ENCODE results near the gene FGF18. TPM values are rescaled to one million over a fixed set of nuclear protein-coding genes. Genes with fewer than 3 reads are reported as not detected.
"Not testable (repeated sequence)": the region's sequence is repeated elsewhere in the genome, so short reads cannot be mapped to it uniquely, and the experiment has no call there.

The FGF18 gene, protein sequence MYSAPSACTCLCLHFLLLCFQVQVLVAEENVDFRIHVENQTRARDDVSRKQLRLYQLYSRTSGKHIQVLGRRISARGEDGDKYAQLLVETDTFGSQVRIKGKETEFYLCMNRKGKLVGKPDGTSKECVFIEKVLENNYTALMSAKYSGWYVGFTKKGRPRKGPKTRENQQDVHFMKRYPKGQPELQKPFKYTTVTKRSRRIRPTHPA
- total RNA-seq (under 1 TPM; 0.18 to 0.22 TPM), polyA plus RNA-seq (not detected)

GRCh38 chr5:171418982-171419687 is at the start of gene FGF18:
TSS of gene FGF18 (plus strand) at chr5:171419647. CDS start at chr5:171420200, 553 bp downstream.
- ChIA-PET CTCF (interaction anchor here (0.8 to 2.6 kb wide), 7 partner anchors 20 to 1280 kb away, joined by 3 to 8 read pairs (median 4); no protein-coding TSS in a partner anchor), POLR2A (interaction anchor here (1.1 kb wide), 1 partner anchor 587 kb away, joined by 3 read pairs; the partner anchor contains the start of gene FBXW11)

DNA sequence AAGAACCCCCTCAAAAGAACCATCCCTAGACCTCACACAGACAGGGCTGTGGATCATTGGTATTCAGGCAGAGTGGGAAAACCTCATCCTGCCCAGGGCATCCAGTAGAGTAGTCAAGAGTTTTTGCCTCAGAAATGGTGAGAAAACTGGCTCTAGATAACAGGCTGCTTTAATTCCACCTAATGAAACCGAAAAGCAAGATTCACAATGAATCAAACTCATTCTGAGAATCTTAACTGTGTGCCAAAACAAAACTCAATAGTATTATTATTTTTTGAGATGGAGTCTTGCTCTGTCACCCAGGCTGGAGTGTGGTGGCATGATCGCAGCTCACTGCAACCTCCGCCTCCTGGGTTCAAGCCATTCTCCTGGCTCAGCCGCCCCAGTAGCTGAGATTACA is 49.5 kb upstream of the FGF18 start:
- Histone ChIP-seq H3K27me3 (ENCODE audit: insufficient read depth, low read length, poor library complexity, severe bottlenecking) (no peaks in the 10 kb centered on the region), H3K4me3 (ENCODE audit: low read length) (no peak overlapping the region), H3K36me3 (ENCODE audit: insufficient read depth, low read length) (no peaks in the 10 kb centered on the region), H3K4me1 (ENCODE audit: insufficient read depth, low read length) (no peaks in the 10 kb centered on the region), H3K9me3 (ENCODE audit: low read length) (no peaks in the 10 kb centered on the region), H3K27ac (ENCODE audit: low read depth, low read length) (no peak overlapping the region)
- Mint-ChIP-seq H3K27me3 (peaks cover 15 to 26% of the 10 kb centered on the region in 2 donors), H3K36me3 (no peaks in the 10 kb centered on the region), H3K4me1 (no peaks in the 10 kb centered on the region), H3K9me3 (no peaks in the 10 kb centered on the region), H3K4me3 (no peak overlapping the region), H3K27ac (no peak overlapping the region)
- CTCF ChIA-PET = no interaction called here
- no peak for DNase-seq
- POLR2A ChIA-PET = no interaction called here

More at GRCh38 chr5:171418982-171419687, at the start of gene FGF18:
- peaks cover 13% of the 10 kb centered on the region for H3K4me1 ChIP-seq (ENCODE audit: insufficient read depth, low read length)
- H3K4me3 ChIP-seq (ENCODE audit: low read length) = peak within 1 kb of the TSS; percentile 60
- H3K27ac Mint-ChIP-seq = peak within 1 kb of the TSS in 2 of 8 donors; percentile 45 to 83
- peaks cover 0 to 2% (median 0%) of the 10 kb centered on the region in 3 donors for H3K36me3 Mint-ChIP-seq
- no peaks in the 10 kb centered on the region for H3K36me3 ChIP-seq (ENCODE audit: insufficient read depth, low read length)
- H3K27ac ChIP-seq (ENCODE audit: low read depth, low read length) = no peak within 1 kb of the TSS
- H3K4me3 Mint-ChIP-seq = peak within 1 kb of the TSS; percentile 70 to 91 (median 83)
- DNase-seq = peak in 4 of 5 donors; percentile 19 to 37 (median 32)
- H3K9me3 Mint-ChIP-seq = no peaks in the 10 kb centered on the region
- H3K27me3 ChIP-seq (ENCODE audit: insufficient read depth, low read length, poor library complexity, severe bottlenecking) = peaks cover 18% of the 10 kb centered on the region
- peaks cover 11 to 26% of the 10 kb centered on the region in 2 donors for H3K27me3 Mint-ChIP-seq
- peaks cover 10 to 21% (median 14%) of the 10 kb centered on the region in 3 donors for H3K4me1 Mint-ChIP-seq
- H3K9me3 ChIP-seq (ENCODE audit: low read length) = no peaks in the 10 kb centered on the region

GRCh38 chr5:171370881-171371280 is 48.6 kb upstream of the FGF18 start:
- H3K27me3 ChIP-seq (ENCODE audit: insufficient read depth, low read length, poor library complexity, severe bottlenecking); H3K4me3 Mint-ChIP-seq; POLR2A ChIA-PET: not testable (repeated sequence)

DNA sequence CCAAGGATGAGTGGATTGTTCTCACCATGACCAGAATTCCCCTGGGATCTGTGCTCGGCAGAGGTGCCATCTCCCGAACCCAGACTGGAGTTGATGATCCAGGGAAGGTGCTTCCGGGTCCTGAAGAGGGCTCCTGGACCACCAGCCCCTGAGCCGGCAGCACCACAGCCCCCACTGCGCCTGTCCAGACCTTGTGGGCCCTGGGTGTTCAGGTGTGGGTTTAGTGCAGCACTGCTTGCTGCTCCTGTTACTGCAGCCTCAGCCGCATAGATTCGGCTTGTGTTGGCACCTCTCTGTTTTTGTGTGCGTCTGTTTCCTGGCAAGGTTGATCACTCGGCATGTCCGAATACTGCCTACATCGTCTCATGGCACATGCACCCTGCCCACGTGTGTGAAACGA is 48.1 kb upstream of the FGF18 start:
- Mint-ChIP-seq H3K9me3 (no peaks in the 10 kb centered on the region), H3K36me3 (no peaks in the 10 kb centered on the region), H3K4me1 (no peaks in the 10 kb centered on the region), H3K4me3 (no peak overlapping the region), H3K27me3 (peaks cover 12 to 20% of the 10 kb centered on the region in 2 donors), H3K27ac (no peak overlapping the region)
- Histone ChIP-seq H3K27me3 (ENCODE audit: insufficient read depth, low read length, poor library complexity, severe bottlenecking) (no peaks in the 10 kb centered on the region), H3K36me3 (ENCODE audit: insufficient read depth, low read length) (no peaks in the 10 kb centered on the region), H3K27ac (ENCODE audit: low read depth, low read length) (no peak overlapping the region), H3K4me1 (ENCODE audit: insufficient read depth, low read length) (no peaks in the 10 kb centered on the region), H3K9me3 (ENCODE audit: low read length) (no peaks in the 10 kb centered on the region), H3K4me3 (ENCODE audit: low read length) (no peak overlapping the region)
- ChIA-PET CTCF (no interaction called here), POLR2A (no interaction called here)
- no peak for DNase-seq

More at GRCh38 chr5:171370881-171371280, 48.6 kb upstream of the FGF18 start:
- H3K27ac ChIP-seq (ENCODE audit: low read depth, low read length); H3K9me3 Mint-ChIP-seq; DNase-seq; H3K4me1 Mint-ChIP-seq; CTCF ChIA-PET; H3K36me3 Mint-ChIP-seq; H3K4me1 ChIP-seq (ENCODE audit: insufficient read depth, low read length); H3K36me3 ChIP-seq (ENCODE audit: insufficient read depth, low read length); H3K4me3 ChIP-seq (ENCODE audit: low read length); H3K9me3 ChIP-seq (ENCODE audit: low read length); H3K27ac Mint-ChIP-seq: not testable (repeated sequence)
- peaks cover 12 to 20% of the 10 kb centered on the region in 2 donors for H3K27me3 Mint-ChIP-seq

DNA sequence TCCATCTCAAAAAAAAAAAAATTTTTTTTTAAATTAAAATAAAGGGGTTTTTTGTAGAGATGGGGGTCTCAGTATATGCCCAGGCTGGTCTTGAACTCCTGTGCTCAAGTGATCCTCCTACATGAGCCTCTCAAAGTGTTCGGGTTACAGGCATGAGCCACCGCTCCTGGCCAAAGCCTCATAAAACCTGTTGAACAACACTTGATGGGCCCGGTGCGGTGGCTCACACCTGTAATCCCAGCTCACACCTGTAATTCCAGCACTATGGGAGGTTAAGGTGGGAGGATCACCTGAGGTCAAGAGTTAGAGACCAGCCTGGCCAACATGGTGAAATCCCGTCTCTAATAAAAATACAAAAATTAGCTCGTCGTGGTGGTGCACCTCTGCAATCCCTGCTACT is 39.5 kb upstream of the FGF18 start:
- CTCF ChIA-PET = no interaction called here
- no peaks in the 10 kb centered on the region for H3K9me3 Mint-ChIP-seq

DNA sequence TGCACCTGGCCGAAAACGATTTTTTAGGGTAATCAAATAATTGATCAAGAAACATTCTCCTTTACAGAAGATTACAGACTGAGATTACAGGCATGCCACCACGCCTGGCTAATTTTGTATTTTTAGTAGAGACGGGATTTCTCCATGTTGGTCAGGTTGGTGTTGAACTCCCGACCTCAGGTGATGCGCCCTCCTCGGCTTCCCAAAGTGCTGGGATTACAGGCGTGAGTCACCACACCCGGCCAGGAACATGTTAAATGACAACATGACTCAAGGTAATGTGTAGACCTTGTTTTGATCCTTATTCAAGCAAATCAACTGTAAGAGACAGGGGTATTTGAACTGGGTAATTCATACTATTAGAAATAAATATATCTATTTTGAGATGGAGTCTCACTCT is 35.0 kb upstream of the FGF18 start:
- H3K27ac ChIP-seq (ENCODE audit: low read depth, low read length); H3K36me3 ChIP-seq (ENCODE audit: insufficient read depth, low read length); CTCF ChIA-PET; H3K9me3 Mint-ChIP-seq; H3K27ac Mint-ChIP-seq; H3K9me3 ChIP-seq (ENCODE audit: low read length); H3K4me3 ChIP-seq (ENCODE audit: low read length); H3K27me3 ChIP-seq (ENCODE audit: insufficient read depth, low read length, poor library complexity, severe bottlenecking); POLR2A ChIA-PET; DNase-seq: not testable (repeated sequence)
- Mint-ChIP-seq H3K4me1 (peaks cover 24 to 26% (median 25%) of the 10 kb centered on the region in 3 donors), H3K36me3 (peaks cover 0 to 20% (median 4%) of the 10 kb centered on the region in 3 donors), H3K4me3 (peak overlapping the region in 1 of 7 donors; percentile 60), H3K27me3 (peaks cover 3 to 11% of the 10 kb centered on the region in 2 donors)
- H3K4me1 ChIP-seq (ENCODE audit: insufficient read depth, low read length) = peaks cover 21% of the 10 kb centered on the region

More for the DNA sequence above, 39.5 kb upstream of the FGF18 start:
- H3K4me1 ChIP-seq (ENCODE audit: insufficient read depth, low read length) = no peaks in the 10 kb centered on the region
- H3K4me3 Mint-ChIP-seq = no peak overlapping the region
- H3K27ac Mint-ChIP-seq = no peak overlapping the region
- POLR2A ChIA-PET = no interaction called here
- H3K27me3 Mint-ChIP-seq = peaks cover 0 to 3% of the 10 kb centered on the region in 2 donors
- H3K9me3 ChIP-seq (ENCODE audit: low read length) = no peaks in the 10 kb centered on the region
- H3K36me3 ChIP-seq (ENCODE audit: insufficient read depth, low read length) = no peaks in the 10 kb centered on the region
- no peak for DNase-seq
- no peaks in the 10 kb centered on the region for H3K36me3 Mint-ChIP-seq
- no peaks in the 10 kb centered on the region for H3K4me1 Mint-ChIP-seq
- no peaks in the 10 kb centered on the region for H3K27me3 ChIP-seq (ENCODE audit: insufficient read depth, low read length, poor library complexity, severe bottlenecking)
- no peak overlapping the region for H3K4me3 ChIP-seq (ENCODE audit: low read length)
- no peak overlapping the region for H3K27ac ChIP-seq (ENCODE audit: low read depth, low read length)

GRCh38 chr5:171384999-171385398 is 34.4 kb upstream of the FGF18 start:
- H3K36me3 Mint-ChIP-seq = peaks cover 0 to 26% (median 4%) of the 10 kb centered on the region in 3 donors
- H3K4me1 Mint-ChIP-seq = peaks cover 30 to 32% (median 31%) of the 10 kb centered on the region in 3 donors
- POLR2A ChIA-PET; DNase-seq; CTCF ChIA-PET; H3K27me3 ChIP-seq (ENCODE audit: insufficient read depth, low read length, poor library complexity, severe bottlenecking); H3K4me3 ChIP-seq (ENCODE audit: low read length); H3K9me3 ChIP-seq (ENCODE audit: low read length); H3K9me3 Mint-ChIP-seq; H3K27ac Mint-ChIP-seq; H3K27ac ChIP-seq (ENCODE audit: low read depth, low read length); H3K36me3 ChIP-seq (ENCODE audit: insufficient read depth, low read length): not testable (repeated sequence)
- peaks cover 27% of the 10 kb centered on the region for H3K4me1 ChIP-seq (ENCODE audit: insufficient read depth, low read length)
- H3K4me3 Mint-ChIP-seq = peak overlapping the region in 1 of 7 donors; percentile 30
- H3K27me3 Mint-ChIP-seq = peaks cover 3 to 11% of the 10 kb centered on the region in 2 donors

DNA sequence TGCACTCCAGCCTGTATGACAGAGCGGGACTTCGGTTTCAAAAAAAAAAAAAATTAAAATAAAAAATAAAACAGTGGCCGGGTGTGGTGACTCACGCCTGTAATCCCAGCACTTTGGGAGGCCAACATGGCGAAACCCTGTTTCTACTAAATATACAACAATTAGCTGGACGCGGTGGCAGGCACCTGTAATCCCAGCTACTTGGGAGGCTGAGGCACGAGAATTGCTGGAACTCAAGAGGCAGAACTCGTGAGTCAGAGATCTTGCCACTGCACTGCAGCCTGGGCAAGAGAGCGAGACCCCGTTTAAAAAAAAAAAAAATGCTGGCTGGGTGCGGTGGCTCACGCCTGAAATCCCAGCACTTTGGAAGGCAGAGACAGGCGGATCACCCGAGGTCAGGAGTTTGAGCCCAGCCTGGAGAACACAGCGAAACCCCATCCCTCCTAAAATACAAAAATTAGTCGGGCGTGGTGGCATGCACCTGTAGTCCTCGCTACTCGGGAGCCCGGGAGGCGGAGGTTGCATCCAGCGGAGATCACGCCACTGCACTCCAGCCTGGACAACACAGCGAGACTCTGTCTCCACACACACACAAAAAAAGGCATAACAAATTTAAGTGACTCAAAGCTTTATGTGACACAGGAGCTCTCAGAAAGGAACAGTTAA is 33.3 kb upstream of the FGF18 start:
- peaks cover 5% of the 10 kb centered on the region for H3K36me3 ChIP-seq (ENCODE audit: insufficient read depth, low read length)
- H3K27me3 Mint-ChIP-seq = peaks cover 3 to 11% of the 10 kb centered on the region in 2 donors
- H3K9me3 Mint-ChIP-seq = peaks cover 0 to 6% (median 0%) of the 10 kb centered on the region in 5 donors
- DNase-seq = no peak
- ChIA-PET CTCF (no interaction called here), POLR2A (interaction anchor here (0.6 to 1.0 kb wide), 3 partner anchors 11 to 1758 kb away, joined by 3 to 4 read pairs (median 3); partner anchors contain the start of genes BNIP1 and FBXW11)
- no peak overlapping the region for H3K4me3 ChIP-seq (ENCODE audit: low read length)
- H3K4me1 ChIP-seq (ENCODE audit: insufficient read depth, low read length) = peaks cover 38% of the 10 kb centered on the region
- no peaks in the 10 kb centered on the region for H3K27me3 ChIP-seq (ENCODE audit: insufficient read depth, low read length, poor library complexity, severe bottlenecking)
- H3K27ac Mint-ChIP-seq = peak overlapping the region in 5 of 8 donors; percentile 52 to 92 (median 59)
- peaks cover 3 to 35% (median 9%) of the 10 kb centered on the region in 3 donors for H3K36me3 Mint-ChIP-seq
- peaks cover 41 to 43% (median 42%) of the 10 kb centered on the region in 3 donors for H3K4me1 Mint-ChIP-seq
- no peaks in the 10 kb centered on the region for H3K9me3 ChIP-seq (ENCODE audit: low read length)
- peak overlapping the region; percentile 41 to 91 (median 67) for H3K4me3 Mint-ChIP-seq
- no peak overlapping the region for H3K27ac ChIP-seq (ENCODE audit: low read depth, low read length)

All from CD8-positive, alpha-beta memory T cell (primary cell).